GM18511 (cell line): Measurements from ENCODE around the gene HNRNPF.
"Not testable (repeated sequence)": the region's sequence is repeated elsewhere in the genome, so short reads cannot be mapped to it uniquely, and the experiment has no call there.

Experiments
- ATAC-seq: cut with Tn5 transposase; IDR thresholded peaks from one replicate; pipeline ENCODE4 v1.9.1; 2021; ENCODE audit warnings: mild to moderate bottlenecking, moderate library complexity; ENCODE audit not compliant: unreplicated experiment

Gene HNRNPF

GRCh38 chr10:43408710-43409384, at the start of gene HNRNPF:
Gene HNRNPF, minus strand, starts transcription at chr10:43409186. Its CDS starts 21,302 bp downstream, at chr10:43387884.
- ATAC-seq = peak; percentile 72

GRCh38 chr10:43458227-43458626, 49.2 kb upstream of the HNRNPF start:
- ATAC-seq = no peak

GRCh38 chr10:43456561-43456960, 47.6 kb upstream of the HNRNPF start:
- ATAC-seq = not testable (repeated sequence)

GRCh38 chr10:43454025-43454424, 45.0 kb upstream of the HNRNPF start:
- not testable (repeated sequence) for ATAC-seq

GRCh38 chr10:43453266-43453831, 44.4 kb upstream of the HNRNPF start:
- no peak for ATAC-seq

GRCh38 chr10:43452356-43452914, 43.4 kb upstream of the HNRNPF start:
- ATAC-seq = no peak

GRCh38 chr10:43448742-43449141, 39.8 kb upstream of the HNRNPF start:
- ATAC-seq = no peak

GRCh38 chr10:43446219-43447017, 37.4 kb upstream of the HNRNPF start:
- not testable (repeated sequence) for ATAC-seq

GRCh38 chr10:43444897-43445466, 36.0 kb upstream of the HNRNPF start:
- no peak for ATAC-seq

- no peak for ATAC-seq
Observed at GRCh38 chr10:43444323-43444722, 35.3 kb upstream of the HNRNPF start.

GRCh38 chr10:43440463-43441134, 31.6 kb upstream of the HNRNPF start:
- ATAC-seq = no peak

GRCh38 chr10:43437141-43437870, 28.3 kb upstream of the HNRNPF start:
- no peak for ATAC-seq

- ATAC-seq = peak; percentile 98
Observed at GRCh38 chr10:43436291-43437140, 27.5 kb upstream of the HNRNPF start, which contains the start of gene ZNF487. Gene ZNF487, plus strand, starts transcription at chr10:43437111. Its CDS starts 38,703 bp downstream, at chr10:43475814.

GRCh38 chr10:43430926-43431663, 22.1 kb upstream of the HNRNPF start:
- no peak for ATAC-seq

GRCh38 chr10:43427166-43427825, 18.3 kb upstream of the HNRNPF start:
- peak; percentile 92 for ATAC-seq

GRCh38 chr10:43426476-43426875, 17.5 kb upstream of the HNRNPF start:
- ATAC-seq = not testable (repeated sequence)

- ATAC-seq = no peak
Observed at GRCh38 chr10:43424416-43424815, 15.4 kb upstream of the HNRNPF start.

- not testable (repeated sequence) for ATAC-seq
Observed at GRCh38 chr10:43421944-43422343, 13.0 kb upstream of the HNRNPF start.
